ENCODE data around the gene PLCL2. TPM values are rescaled to one million over a fixed set of nuclear protein-coding genes. Genes with fewer than 3 reads are reported as not detected.

The PLCL2 gene
- total RNA-seq, 4 donors from 2014 or later = 4.1 to 9.1 (median 6.7) TPM

DNA sequence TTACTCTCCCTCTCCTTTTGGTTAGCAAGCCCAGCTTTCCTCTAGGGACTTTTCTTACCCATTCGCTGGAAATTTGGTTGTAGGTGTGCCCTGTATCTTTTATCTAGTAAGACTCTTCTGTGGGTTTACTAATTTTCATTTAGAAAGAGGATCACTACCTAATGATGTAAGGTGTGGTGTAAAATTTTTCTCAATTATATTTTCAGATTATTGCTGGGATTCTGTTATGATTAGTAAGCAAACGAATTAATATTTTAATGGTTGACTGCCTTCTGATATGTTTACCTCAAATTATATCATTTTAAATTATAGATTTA, 28.5 kb downstream of the PLCL2 start:
- Histone ChIP-seq H3K27me3 (no peaks in the 10 kb centered on the region), H3K4me3 (no peak overlapping the region), H3K36me3 (no peaks in the 10 kb centered on the region), H3K27ac (replicated peaks in 1 of 4) (no peak overlapping the region), H3K4me1 (peaks cover 0 to 24% (median 0%) of the 10 kb centered on the region in 4 donors), H3K9me3 (no peaks in the 10 kb centered on the region)
- intact Hi-C loops (cut with DNase I) = no loop called here
- WGBS = 94% methylated on average over 2 of the region's 2 CpGs
- TF ChIP-seq POLR2AphosphoS5 (IDR thresholded peaks at IDR 0.05) (no peak), POLR2A (IDR thresholded peaks at IDR 0.05; ENCODE audit: low read depth) (no peak), EP300 (IDR thresholded peaks at IDR 0.05) (no peak)
- TF ChIP-seq, protein P1, sequence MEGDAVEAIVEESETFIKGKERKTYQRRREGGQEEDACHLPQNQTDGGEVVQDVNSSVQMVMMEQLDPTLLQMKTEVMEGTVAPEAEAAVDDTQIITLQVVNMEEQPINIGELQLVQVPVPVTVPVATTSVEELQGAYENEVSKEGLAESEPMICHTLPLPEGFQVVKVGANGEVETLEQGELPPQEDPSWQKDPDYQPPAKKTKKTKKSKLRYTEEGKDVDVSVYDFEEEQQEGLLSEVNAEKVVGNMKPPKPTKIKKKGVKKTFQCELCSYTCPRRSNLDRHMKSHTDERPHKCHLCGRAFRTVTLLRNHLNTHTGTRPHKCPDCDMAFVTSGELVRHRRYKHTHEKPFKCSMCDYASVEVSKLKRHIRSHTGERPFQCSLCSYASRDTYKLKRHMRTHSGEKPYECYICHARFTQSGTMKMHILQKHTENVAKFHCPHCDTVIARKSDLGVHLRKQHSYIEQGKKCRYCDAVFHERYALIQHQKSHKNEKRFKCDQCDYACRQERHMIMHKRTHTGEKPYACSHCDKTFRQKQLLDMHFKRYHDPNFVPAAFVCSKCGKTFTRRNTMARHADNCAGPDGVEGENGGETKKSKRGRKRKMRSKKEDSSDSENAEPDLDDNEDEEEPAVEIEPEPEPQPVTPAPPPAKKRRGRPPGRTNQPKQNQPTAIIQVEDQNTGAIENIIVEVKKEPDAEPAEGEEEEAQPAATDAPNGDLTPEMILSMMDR (IDR thresholded peaks at IDR 0.05) = no peak
- no peak for DNase-seq (ENCODE audit: extremely low spot score)

DNA sequence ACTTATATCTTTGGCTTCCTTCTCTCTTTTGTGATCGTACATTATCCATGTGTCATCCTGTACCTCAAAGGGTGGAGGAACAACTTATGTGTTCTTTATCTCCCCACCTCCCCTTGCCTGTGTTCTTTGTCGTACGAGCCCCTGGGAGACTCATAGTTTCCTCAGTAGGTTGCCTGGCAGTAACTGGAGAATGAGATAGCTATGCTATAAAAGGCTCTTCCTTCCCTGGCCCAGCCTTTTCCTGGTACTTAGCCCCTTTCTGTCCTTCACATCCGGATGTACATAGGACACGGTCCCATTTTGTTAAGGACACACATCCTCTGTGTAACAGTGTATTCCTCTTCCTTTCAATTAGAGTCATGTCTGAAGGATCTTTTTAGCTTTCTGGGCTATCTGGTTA, 32.1 kb downstream of the PLCL2 start:
- Histone ChIP-seq H3K36me3 (no peaks in the 10 kb centered on the region), H3K27me3 (no peaks in the 10 kb centered on the region), H3K27ac (replicated peaks in 1 of 4) (no peak overlapping the region), H3K4me3 (no peak overlapping the region), H3K4me1 (peaks cover 0 to 17% (median 0%) of the 10 kb centered on the region in 4 donors), H3K9me3 (no peaks in the 10 kb centered on the region)
- DNase-seq (ENCODE audit: extremely low spot score) = no peak
- WGBS = 55% methylated on average over 5 of the region's 5 CpGs
- intact Hi-C loops (cut with DNase I) = no loop called here
- TF ChIP-seq POLR2AphosphoS5 (IDR thresholded peaks at IDR 0.05) = no peak
- TF ChIP-seq EP300 (IDR thresholded peaks at IDR 0.05) = no peak

DNA sequence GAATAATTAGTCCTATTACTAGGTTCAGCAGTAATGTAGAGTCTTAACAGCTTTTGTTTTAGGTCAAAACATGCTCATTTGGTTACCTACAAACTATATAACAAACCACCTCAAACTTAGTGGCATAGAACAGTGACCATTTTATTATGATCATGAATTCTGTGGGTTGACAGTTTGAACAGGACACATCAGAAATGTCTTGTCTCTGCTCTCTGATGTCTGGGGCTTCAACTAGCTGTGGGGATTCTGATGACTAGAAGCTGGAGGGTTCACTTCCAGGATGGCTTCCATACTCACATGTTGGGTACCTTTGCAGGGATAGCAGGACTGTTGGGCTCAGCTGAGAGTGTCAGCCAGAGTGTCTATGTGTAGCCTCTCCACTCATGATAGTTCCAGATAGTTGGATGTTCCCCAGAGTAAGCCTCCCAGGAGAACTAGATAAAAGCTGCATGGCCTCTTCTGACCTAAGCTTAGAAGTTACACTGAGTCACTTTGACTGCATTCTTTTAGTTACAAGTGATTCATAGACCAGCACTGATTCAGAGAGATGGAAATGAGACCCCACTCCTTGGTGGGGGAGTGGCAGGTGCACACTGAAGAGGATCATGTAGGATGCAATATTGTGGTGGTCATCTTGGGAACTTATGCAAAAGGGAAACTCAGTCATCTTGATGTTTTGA, 32.6 kb downstream of the PLCL2 start:
- H3K9me3 ChIP-seq = no peaks in the 10 kb centered on the region
- intact Hi-C loops (cut with DNase I) = no loop called here
- peaks cover 0 to 17% (median 0%) of the 10 kb centered on the region in 4 donors for H3K4me1 ChIP-seq
- no peak overlapping the region for H3K27ac ChIP-seq (replicated peaks in 1 of 4)
- TF ChIP-seq POLR2AphosphoS5 (IDR thresholded peaks at IDR 0.05) = no peak
- TF ChIP-seq POLR2A (IDR thresholded peaks at IDR 0.05; ENCODE audit: low read depth) = no peak
- TF ChIP-seq, protein P1 (IDR thresholded peaks at IDR 0.05) = no peak
- TF ChIP-seq EP300 (IDR thresholded peaks at IDR 0.05) = no peak
- H3K36me3 ChIP-seq = no peaks in the 10 kb centered on the region
- DNase-seq (ENCODE audit: extremely low spot score) = no peak
- H3K4me3 ChIP-seq = no peak overlapping the region
- H3K27me3 ChIP-seq = no peaks in the 10 kb centered on the region

DNA sequence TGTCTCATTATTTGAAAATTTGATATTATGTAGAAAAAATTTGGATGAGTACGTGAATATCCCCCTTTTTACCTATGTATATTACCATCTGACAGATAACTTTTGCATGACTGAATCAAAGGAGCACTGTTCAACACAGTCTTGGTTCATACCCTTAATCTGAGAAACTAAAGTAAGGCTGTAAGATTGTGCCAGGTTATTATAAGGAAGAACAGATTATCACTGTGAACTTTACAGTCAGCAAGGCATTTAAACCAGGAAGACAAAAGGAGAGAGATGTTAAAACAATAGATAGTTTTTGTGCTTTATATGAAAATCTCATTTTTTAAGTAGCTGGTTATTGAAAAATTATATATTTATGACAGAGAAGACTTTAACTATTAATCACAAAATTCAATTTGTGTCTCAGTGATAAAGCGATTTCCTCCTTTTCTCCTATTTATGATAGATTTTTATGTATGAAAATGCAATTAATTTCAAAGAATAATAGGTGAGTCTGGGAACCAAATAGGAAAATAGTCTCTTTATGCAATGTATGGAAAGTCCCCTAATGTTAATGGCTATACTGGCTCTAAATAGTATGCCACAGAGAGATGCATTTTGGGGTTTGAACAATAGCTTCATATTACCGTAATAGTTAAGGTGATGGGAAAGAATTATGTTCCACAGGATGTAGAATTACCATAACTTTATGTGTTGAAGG, 33.4 kb downstream of the PLCL2 start:
- no peaks in the 10 kb centered on the region for H3K27me3 ChIP-seq
- TF ChIP-seq EP300 (IDR thresholded peaks at IDR 0.05) (no peak), POLR2AphosphoS5 (IDR thresholded peaks at IDR 0.05) (no peak), POLR2A (IDR thresholded peaks at IDR 0.05; ENCODE audit: low read depth) (no peak)
- TF ChIP-seq, protein P1 (IDR thresholded peaks at IDR 0.05) = no peak
- no peaks in the 10 kb centered on the region for H3K36me3 ChIP-seq
- no peak for DNase-seq (ENCODE audit: extremely low spot score)
- H3K4me1 ChIP-seq = peaks cover 0 to 17% (median 0%) of the 10 kb centered on the region in 4 donors
- no peaks in the 10 kb centered on the region for H3K9me3 ChIP-seq
- intact Hi-C loops (cut with DNase I) = no loop called here
- H3K4me3 ChIP-seq = no peak overlapping the region
- WGBS = 86% methylated on average over 3 of the region's 3 CpGs
- no peak overlapping the region for H3K27ac ChIP-seq (replicated peaks in 1 of 4)

DNA sequence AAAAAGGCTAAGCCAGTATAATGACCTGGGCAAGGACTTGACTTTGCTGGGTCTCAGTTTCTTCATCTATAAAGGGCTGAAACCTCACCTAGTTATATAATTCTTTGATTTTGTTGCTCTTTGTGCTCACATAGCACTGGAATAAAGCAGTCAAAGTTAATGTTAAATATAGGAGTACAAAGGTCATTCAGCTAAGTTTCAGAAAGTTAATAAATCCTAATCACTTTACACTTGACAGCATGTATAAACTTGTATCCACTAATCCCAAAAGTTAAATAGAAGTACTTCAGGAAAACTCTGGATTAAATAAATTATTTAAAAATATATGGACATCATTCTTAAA, 33.9 kb downstream of the PLCL2 start:
- TF ChIP-seq EP300 (IDR thresholded peaks at IDR 0.05) = no peak
- TF ChIP-seq POLR2A (IDR thresholded peaks at IDR 0.05; ENCODE audit: low read depth) = no peak
- TF ChIP-seq, protein P1 (IDR thresholded peaks at IDR 0.05) = no peak
- TF ChIP-seq POLR2AphosphoS5 (IDR thresholded peaks at IDR 0.05) = no peak
- Histone ChIP-seq H3K36me3 (no peaks in the 10 kb centered on the region), H3K9me3 (no peaks in the 10 kb centered on the region), H3K4me3 (no peak overlapping the region), H3K4me1 (peaks cover 0 to 17% (median 0%) of the 10 kb centered on the region in 4 donors), H3K27me3 (no peaks in the 10 kb centered on the region), H3K27ac (replicated peaks in 1 of 4) (no peak overlapping the region)
- DNase-seq (ENCODE audit: extremely low spot score) = no peak
- intact Hi-C loops (cut with DNase I) = no loop called here

Data from esophagus muscularis mucosa (tissue), 4 donors.